Gastroesophageal sphincter (tissue), 3 donors: Measurements from ENCODE around the gene TMEM191C.
"Not testable (repeated sequence)": the region's sequence is repeated elsewhere in the genome, so short reads cannot be mapped to it uniquely, and the experiment has no call there.

ENCODE experiments used
- CTCF ChIP-seq, 4 experiments: fragments of 200-600 bp in 2 of 4; fragments of 450-650 bp in 2 of 4; sonication (generic) in 1 of 4; IDR thresholded peaks; one replicate each; pipeline ENCODE4 v1.5.1; 2017 to 2019; ENCODE audit warnings: antibody characterized with exemption in 4 of 4, mild to moderate bottlenecking in 2 of 4, moderate library complexity in 2 of 4
- EP300 ChIP-seq: sonication (generic); formaldehyde crosslinking; IDR thresholded peaks from one replicate; pipeline ENCODE4 v1.6.1; 2017; ENCODE audit warnings: antibody characterized with exemption, mild to moderate bottlenecking
- POLR2A ChIP-seq, 2 donors: fragments of 450-650 bp; IDR thresholded peaks; one replicate each; pipeline ENCODE4 v1.6.1; 2017; ENCODE audit warnings: antibody characterized with exemption in 2 of 2, mild to moderate bottlenecking in 2 of 2, moderate library complexity in 1 of 2
- POLR2AphosphoS5 ChIP-seq: sonication (generic); formaldehyde crosslinking; IDR thresholded peaks from one replicate; pipeline ENCODE4 v1.6.1; 2017; ENCODE audit warnings: antibody characterized with exemption

GRCh38 chr22:21484039-21484438 lies 16.9 kb downstream of the TMEM191C start:
- TF ChIP-seq CTCF (IDR thresholded peaks at IDR 0.05); POLR2A (IDR thresholded peaks at IDR 0.05); EP300; POLR2AphosphoS5: not testable (repeated sequence)
